ENCODE measurements around the gene TRPM4.
"Not testable (repeated sequence)": the region's sequence is repeated elsewhere in the genome, so short reads cannot be mapped to it uniquely, and the experiment has no call there.

Gene TRPM4

DNA sequence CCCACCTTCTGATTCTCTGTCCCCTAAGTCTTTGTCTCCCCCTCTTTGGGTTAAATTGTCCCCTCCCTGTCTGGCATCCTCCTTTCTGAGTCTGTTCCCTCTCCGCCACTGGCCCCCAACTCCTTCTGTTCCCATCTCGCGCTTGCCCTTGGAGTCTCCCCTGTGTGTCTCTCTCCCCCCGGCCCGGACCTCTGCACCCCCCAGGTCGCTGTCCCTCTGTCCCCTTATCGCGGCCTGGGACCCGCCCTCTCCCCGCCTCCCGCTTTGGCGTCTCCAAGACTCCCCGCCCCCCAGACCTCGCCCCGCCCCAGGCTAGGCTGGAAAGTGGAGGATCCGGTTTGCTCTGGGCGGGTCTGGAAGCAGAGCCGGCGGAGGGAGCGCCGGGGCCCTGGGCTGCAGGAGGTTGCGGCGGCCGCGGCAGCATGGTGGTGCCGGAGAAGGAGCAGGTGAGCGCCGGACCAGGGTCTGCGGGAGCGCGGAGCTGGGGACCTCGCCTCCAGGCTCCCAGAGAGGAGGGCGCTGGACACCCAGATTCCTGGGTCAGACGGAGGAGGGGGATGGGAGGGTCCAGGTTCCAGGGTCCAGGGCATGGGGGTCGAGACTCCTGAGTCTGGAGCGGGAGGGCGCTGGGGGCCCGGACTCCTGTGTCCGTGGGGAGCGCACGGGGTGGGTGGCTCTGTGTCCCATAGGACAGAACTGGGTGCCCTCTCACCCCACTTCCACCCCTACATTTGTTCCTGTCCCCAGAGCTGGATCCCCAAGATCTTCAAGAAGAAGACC is at the start of gene TRPM4:
TSS of gene TRPM4 (plus strand) at position 348 of the 780 bp plus-strand sequence. CDS start at position 423, 75 bp downstream.
- peak; percentile 84 for DNase-seq

DNA sequence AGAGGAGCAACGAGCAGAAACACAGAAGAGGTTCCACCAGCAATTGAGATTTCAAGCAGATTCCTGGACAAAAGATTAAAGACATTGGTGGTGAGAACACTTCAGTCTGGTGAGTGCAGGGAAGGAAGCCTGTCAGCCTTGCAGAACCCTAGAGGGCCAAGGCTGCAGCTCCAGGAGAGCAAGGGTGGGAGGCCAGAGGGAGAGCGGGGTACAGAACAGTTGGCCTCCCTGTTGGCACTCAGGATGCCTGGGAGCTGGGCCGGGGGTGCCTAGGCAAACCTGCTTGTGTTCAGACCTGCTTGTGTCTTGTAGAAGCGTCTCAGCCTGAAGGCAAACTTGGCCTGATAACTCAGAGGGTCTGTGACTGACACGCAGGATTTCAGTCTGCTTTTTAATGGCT is 48.5 kb upstream of the TRPM4 start:
- DNase-seq = no peak

DNA sequence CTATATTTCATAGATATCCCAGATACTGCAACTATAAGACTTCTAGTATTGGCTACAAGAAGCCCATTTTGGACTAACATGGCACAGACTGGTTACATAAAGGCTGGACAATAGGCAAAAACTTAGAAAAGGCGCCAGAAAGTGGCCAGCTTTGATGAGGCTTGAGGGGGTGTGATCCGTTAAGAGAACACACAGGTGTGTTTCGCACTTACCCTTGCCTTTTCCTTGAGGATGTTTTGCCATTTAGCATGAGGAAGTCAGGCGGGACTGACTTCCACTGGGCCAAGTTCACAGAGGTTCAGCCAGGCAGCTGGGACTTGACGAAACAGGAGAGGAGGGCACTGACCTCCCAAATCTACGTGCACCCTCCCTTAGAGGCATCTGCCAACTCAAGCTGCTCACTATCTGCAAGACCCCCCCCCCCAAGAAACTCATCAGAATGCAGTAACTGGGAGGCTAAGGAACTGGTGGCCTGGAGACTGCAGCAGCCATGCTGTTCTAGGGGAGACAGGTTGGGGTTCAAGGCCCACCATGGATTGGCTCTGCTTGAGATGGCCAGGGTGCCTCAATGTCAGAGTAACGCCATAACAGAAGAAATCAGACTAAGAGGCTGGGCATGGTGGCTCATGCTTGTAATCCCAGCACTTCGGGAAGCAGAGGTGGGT is 47.9 kb upstream of the TRPM4 start:
- DNase-seq = no peak

DNA sequence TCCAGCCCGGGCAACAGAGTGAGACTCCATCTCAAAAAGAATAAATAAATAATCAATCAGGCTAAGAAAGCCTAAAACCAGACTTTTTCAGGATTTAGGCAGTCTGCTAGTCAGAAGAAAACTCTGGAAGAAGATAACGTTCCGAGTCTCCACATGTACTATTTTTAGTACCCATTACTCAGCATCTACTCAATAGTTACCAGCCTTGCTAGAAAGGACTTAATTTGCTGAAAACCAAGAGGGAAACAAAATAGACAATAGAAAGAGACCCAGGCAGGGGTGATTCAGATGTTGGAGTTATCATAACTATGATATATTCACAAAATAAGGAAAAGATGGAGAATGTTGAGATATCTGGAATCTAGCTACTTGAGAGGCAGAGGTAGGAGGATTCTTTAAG is 47.0 kb upstream of the TRPM4 start:
- no peak for DNase-seq

DNA sequence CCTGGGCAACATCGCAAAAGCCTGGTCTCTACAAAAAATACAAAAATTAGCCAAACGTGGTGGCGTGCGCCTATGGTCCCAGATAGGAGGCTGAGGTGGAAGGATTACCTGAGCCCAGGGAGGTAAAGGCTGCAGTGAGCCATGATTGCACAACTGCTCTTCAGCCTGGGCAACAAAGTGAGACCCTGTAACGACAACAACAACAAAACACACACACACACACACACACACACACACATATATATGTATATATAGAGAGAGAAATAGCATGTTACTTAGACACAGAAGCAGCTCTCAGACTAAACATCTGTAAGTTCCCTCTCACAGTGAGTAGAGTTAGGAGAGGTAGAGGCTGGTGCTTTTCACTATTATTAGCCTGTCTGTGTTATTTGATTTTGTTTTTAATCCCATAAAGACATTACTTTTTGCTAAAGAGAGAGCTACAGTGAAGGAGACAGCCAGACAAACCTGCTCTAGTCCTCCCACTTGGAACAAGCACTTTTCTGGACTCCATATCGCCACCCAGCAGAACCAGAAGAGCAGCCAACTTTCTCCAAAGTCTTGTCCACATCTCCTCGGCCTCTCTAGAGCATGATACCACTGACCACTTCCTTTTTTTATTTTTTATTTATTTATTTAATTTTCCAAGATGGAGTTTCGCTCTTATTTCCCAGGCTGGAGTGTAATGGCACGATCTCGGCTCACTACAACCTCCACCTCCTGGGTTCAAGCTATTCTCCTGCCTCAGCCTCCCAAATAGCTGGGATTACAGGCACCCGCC is 46.2 kb upstream of the TRPM4 start:
- no peak for DNase-seq

DNA sequence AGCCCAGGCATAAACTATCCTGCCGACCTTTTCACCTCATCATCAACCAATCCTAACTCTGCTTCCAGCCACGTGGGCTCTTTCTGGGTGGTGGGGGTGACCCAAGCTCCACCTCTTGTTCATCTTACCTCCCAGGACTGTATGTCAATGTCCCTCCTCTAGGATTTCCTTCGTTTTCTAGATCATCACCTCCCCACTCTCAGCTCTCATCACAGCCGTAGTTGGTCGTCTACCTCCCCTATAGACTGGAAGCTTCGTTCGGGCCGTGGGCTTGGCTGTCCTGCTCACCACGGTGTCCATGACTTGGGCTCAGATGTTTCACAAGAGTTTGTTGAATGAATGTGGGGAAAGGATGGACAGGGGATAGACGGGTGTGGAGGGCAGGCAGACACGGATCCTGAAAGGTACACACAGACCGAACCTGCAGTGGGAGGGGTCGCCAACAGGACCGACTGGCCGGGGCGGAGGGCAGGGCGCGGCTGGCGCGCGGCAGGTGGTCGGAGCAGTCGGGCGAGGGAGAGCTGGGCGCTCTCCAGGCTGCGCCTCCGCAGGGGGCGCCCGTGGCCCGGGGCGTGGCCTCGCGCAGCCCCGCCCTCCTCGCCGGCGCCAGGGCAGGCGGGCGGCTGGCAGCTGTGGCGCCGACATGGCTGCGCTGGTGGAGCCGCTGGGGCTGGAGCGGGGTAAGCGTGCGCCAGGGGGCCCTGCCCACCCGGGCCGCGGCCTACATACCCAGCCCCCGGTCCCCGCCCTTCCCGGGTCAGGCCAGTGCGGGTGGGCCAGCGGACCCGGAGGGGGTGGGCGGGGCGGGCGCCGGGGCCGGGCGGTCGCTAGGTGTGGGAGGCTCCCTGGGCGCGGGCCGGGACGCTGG is 43.6 kb upstream of the TRPM4 start, which contains the start of gene LIN7B:
TSS of gene LIN7B (plus strand) at position 609 of the 868 bp plus-strand sequence. CDS start at position 644, 35 bp downstream.
- peak; percentile 77 for DNase-seq

DNA sequence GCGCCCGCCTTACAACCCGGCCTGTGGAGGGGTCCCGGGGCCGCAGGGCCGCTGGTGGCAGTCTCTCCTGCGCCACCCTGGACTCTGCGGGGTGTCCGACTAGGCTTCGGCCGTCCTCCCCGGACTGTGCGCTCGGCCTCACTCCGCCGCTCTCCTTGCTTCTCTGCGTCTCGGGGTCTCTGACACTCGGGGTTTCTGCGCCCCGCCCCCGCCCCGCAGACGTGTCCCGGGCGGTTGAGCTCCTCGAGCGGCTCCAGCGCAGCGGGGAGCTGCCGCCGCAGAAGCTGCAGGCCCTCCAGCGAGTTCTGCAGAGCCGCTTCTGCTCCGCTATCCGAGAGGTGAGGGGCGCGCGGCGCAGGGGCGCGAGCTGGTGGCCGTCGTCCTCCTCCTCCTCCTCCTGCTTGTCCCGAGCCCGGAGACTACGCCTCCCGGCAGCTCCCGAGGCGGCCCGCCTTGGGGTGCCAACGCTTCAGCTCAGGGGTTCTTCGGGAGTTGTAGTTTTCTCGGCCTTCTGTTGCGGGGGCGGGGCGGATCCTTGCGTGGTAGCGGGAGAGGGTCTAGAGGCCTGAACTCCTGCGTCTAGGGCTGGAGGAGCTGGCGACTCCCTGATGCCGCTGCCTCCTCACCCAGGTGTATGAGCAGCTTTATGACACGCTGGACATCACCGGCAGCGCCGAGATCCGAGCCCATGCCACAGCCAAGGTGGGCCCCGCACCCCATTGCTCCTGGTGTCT is 42.8 kb upstream of the TRPM4 start:
- DNase-seq = peak; percentile 73

DNA sequence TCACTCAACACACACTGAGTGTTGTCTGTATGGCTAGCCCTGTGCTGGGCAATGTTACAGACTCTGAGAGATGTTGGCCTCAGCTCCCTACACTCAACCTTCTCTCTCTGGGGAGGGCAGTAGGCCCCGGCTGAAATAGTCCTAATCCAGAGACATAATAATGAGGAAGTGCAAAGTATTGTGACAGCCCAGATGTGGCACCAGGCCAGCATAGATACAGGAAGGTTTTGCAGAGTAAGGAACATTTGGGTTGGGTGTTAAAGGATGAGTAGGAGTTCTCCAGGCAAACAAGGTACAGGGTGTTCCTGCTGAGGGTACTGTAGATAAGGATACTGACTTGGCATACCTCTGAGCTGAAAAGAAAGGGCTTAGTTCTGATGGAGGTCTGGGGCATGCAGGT is 41.0 kb upstream of the TRPM4 start:
- DNase-seq = no peak

DNA sequence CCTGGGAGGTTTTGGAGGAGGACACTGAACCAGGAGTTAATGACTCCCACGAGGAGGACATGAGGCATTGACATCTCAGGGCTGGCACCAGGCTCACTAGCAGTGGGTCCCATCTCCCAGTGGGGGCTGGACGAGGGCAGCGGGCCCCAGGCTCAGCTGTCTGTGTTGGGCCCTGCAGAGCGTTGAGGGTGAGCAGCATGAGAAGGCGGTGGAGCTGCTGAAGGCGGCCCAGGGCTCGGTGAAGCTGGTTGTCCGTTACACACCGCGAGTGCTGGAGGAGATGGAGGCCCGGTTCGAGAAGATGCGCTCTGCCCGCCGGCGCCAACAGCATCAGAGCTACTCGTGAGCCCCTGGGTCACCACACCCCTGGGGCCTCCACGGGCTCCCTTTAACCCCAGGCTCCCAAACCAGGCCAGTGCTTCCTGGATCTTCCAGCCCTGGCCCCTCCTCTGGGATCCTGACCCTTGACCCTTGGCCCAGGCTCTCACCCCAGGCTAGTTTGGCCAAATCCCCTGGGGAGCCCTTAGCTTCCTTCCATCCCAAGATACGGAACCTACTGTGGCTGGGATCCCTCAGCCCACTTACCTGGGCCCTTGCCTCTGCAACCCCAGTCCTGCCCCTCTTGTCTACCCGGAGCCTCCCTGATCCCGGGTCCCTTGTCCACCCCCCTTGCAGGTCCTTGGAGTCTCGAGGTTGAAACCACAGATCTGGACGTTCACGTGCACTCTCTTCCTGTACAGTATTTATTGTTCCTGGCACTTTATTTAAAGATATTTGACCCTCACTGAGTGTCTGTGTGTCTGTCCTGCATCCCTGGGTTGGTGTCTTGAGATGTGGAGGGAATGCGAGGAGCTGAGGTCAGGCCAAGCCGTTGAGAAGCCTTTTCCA is 39.7 kb upstream of the TRPM4 start:
- DNase-seq = no peak

DNA sequence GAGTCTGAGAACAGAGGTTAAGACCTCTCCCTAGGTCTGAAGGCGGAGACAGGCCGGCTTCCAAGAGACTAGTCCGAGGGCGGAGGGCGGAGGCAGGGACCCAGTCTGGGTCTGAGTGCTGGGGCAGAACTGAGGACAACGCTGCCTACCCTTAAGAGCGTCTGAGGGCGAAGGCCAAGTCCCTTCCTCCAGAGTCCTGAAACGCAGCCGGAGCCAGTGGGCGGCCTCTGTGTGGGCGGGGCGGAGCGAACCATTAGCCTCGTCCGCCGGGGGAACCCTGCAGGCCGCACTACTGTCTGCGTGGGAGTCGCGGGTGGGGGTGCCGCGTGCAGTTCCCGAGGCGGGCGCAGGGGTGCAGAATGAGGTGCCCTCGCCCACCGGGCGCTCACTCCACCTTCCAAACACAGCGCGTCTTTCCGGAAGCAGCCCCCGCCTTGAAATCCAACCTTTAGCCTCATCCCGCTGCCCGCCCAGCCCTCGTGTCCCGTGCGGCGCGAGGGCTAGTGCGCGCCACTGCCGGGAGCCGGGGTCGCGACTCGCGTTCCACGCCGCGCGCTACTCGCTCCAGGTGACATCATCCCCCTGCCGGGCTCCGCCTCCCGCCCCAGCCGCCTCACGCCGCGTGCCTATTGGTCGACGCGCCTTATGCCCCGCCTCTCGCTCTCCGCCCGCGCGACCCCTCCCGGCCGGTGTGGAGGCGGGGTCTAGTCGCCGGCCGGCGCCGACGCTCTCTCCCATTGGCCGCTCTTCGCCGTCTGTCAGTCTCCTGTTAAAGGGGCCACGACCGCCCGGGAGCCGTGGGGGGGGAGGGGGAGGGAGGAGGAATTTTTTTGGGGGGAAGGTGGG is 38.8 kb upstream of the TRPM4 start, which contains the start of gene C19orf73:
TSS of gene C19orf73 (minus strand) at position 579 of the 846 bp plus-strand sequence. CDS start at position 458, 121 bp downstream.
- peak; percentile 96 for DNase-seq

DNA sequence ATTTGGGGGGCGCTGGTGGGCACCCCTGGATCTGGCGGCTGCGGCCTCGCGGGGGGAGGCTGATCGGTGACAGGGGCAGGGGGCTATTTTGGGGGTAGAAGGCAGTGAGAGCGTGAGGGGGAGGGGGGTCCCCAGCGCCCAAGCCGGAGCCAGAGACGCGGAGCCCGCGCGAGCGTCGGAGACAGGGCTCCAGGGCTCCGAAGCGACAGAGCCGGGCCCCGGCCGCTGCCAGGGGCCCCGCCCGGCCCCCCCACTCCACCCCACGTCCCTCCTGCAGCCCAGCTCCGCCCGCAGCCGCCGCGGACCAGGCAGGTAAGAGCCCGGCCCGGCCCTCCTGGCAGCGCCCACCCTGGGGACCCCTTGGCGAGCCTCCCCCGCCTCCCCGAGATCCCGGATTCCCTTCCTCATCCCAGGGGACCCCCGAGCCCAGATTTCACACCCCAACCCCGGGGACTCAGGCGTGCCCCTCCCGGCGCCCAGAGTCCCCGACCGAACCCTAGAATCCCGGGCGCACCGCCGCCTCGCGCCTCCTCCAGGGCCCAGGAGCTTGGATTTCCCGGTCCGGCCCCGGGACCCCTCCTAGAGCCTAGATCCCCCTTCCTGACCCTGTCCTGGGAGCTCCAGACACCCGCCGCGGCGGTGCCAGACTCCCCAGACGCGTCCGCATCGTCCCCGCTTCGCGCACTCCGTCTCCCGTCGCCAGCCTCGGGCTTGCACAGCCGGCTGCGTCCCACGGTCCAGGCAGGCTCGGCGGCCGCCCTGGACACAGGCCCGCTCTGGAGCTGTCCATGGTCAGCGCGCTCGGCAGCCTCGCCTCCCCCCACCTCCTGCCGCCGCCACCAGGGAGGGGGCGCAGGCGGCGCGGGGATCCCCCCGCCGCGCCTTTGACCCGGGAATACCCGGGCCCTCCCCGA is 37.9 kb upstream of the TRPM4 start, which contains the start of gene PPFIA3:
TSS of gene PPFIA3 (plus strand) at position 134 of the 914 bp plus-strand sequence. CDS start 8,330 bp downstream, outside the sequence.
- peak; percentile 45 for DNase-seq

DNA sequence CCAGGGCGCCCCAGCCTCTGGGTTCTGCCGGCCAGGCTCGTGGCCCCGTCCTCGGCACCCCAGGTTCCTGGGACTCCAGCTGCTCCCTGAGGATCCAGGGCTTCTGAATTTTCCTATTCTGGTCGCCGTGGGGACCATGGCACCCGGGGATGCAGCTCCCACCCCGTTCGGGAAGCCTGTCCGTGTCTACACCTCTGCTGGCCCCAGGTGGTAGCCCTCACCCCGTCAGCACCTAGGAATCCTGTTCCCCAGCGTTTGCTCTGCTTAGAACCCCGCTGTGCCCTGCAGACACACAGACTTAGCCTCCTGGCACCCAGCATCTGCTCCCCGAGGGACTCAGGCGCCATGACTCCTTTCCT is 37.3 kb upstream of the TRPM4 start:
- no peak for DNase-seq

DNA sequence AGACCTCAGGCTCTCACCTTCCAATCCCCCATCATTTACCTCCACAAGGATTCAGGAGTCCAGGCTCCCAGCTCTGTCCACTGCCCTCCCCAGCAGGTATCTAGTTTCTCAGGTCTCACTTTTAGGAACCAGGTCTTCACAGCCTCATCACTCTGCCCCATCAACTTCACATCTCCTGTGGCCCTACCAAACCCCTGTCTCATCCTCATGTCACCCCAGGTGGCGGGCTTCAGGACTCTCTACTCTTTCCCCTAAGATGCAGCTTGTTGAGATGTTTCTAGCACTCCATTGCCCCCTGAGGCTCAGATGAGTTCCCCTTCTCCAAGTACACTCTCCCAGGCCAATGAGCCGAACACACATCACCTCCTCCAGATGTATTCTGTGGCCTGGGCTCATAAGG is 36.7 kb upstream of the TRPM4 start:
- no peak for DNase-seq

DNA sequence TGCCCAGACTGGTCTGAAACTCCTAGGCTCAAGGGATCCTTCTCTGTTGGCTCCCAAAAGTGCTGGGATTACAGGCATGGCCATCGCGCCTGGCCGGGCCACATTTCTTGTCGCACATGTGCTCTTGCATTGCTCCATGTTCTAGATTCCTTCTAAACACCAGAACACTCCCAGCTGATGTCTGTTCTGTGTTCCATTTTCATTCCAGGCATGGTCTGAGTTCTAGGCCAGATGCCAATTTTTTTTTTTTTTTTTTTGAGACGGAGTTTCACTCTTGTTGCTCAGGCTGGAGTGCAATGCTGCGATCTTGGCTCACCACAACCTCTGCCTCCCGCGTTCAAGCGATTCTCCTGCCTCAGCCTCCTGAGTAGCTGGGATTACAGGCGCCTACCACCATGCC is 35.8 kb upstream of the TRPM4 start:
- not testable (repeated sequence) for DNase-seq

DNA sequence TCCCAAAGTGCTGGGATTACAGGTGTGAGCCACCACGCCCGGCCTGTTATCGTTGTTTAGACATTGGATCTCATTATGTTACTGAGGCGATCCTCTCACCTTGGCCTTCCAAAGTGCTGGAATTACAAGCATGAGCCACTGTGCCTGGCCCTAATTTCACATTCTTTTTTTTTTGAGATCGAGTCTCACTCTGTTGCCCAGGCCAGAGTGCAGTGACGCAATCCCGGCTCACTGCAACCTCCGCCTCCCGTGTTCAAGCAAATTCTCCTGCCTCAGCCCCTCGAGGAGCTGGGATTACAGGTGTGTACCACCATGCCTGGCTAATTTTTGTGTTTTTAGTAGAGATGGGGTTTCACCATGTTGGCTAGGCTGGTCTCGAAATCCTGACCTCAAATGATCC is 34.3 kb upstream of the TRPM4 start:
- not testable (repeated sequence) for DNase-seq

DNA sequence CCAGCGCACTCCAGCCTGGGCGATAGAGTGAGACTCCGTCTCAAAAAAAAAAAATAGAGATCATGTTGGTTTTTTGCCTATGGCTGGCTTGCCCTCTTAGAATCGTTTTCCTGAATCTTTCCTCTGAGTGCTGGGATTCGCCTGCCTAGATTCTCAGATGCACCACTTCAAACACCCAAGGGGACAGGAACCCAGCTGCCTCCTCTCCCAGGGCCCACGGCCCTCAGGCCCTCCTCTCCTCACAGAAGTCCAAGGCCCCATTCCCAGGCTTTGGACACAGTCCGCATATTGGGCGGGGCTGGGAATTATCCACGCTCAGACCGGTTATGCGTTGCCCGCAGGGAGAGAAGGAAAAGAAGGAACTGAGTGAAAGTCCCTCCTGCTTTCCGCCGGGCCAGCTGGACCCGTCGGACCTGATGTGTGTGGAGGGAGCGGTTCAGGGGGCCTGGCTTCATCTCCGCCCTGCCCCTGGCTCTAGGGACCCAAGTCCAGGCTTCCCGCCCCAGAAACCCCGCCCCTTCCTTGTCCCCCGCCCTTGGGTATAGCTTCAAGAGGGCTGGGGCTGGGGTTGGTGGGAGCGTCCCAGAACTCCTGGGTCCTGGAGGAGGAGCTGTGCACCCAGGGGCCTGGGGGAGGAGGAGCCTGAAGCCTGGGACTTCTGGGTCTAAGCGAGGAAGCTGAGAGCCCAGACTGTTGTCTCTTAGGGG is 32.4 kb upstream of the TRPM4 start:
- no peak for DNase-seq

DNA sequence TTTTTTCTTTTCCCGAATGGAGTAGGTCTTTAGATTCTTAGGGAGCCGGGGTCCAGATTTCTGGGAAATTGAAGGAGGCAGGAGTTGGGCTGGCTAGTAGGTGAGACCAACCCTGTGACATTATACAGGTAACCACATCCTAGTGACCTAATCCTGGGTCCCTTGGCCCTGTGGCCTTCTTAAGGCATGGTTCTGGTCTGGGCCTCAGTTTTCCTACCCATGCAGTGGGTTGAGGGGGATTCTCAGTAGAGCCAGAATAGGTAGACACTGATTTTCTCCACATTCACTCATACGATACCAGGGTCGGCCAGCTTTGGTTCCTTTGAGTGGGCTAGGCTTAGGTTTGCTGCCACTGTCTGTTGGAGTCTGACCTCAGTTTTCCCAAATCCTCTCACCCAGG is 31.0 kb upstream of the TRPM4 start:
- DNase-seq = no peak

DNA sequence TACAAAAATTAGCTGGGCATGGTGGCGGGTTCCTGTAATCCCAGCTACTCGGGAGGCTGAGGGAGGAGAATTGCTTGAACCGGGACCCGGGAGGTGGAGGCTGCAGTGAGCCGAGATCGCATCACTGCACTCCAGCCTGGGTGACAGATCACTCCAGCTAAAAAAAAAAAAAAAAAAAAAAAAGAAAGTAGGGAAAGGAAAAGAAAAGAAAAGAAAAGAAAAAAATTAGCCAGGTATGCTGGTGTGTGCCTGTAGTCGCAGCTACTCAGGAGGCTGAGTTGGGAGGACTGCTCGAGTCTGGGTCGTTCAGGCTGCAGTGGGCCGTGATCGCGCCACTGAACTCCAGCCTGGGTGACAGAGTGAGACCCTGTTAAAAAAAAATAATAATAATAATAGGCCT is 30.4 kb upstream of the TRPM4 start:
- DNase-seq = not testable (repeated sequence)
